Inflammatory macrophage (primary cell): ENCODE data around the gene SPARCL1.
"Not testable (repeated sequence)": the region's sequence is repeated elsewhere in the genome, so short reads cannot be mapped to it uniquely, and the experiment has no call there.

ENCODE experiments used
- DNase-seq, 2 donors: peaks; one replicate each; pipeline ENCODE4 v3.0.0-alpha.2; 2020 to 2022
- total RNA-seq, 18 experiments: gene quantifications; one replicate each; lab custom pipeline; 2026; ENCODE audit warnings: mixed read lengths in 6 of 18, inconsistent platforms in 2 of 18; lab: John Stamatoyannopoulos, UW

SPARCL1 gene, protein sequence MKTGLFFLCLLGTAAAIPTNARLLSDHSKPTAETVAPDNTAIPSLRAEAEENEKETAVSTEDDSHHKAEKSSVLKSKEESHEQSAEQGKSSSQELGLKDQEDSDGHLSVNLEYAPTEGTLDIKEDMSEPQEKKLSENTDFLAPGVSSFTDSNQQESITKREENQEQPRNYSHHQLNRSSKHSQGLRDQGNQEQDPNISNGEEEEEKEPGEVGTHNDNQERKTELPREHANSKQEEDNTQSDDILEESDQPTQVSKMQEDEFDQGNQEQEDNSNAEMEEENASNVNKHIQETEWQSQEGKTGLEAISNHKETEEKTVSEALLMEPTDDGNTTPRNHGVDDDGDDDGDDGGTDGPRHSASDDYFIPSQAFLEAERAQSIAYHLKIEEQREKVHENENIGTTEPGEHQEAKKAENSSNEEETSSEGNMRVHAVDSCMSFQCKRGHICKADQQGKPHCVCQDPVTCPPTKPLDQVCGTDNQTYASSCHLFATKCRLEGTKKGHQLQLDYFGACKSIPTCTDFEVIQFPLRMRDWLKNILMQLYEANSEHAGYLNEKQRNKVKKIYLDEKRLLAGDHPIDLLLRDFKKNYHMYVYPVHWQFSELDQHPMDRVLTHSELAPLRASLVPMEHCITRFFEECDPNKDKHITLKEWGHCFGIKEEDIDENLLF
- total RNA-seq, result 0 to 1.4 (median 0.02) reads per million in 18 experiments

DNA sequence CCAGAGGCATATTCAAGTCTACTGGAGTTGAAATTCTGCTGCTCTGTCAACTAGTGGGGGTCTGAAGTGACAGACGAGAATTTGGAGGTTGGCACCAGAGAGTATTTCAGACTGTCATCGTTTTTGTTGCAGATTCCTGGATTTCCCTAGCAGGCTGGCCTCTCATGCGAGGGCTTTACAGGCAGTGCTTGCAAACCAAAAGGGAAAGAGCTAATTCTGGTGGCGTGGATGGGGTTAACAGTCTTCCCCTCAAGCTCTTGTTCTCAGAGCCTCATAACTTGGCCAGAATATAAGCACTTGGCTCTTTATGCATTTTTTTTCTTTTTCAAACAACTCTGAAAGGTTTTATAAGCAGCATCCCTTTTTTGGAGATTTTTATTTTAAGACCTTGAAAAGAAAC is at the start of gene SPARCL1:
SPARCL1 (minus strand) TSS at position 190 of the 400 bp plus-strand sequence. CDS start 29,802 bp downstream, outside the sequence.
- DNase-seq, result no peak

DNA sequence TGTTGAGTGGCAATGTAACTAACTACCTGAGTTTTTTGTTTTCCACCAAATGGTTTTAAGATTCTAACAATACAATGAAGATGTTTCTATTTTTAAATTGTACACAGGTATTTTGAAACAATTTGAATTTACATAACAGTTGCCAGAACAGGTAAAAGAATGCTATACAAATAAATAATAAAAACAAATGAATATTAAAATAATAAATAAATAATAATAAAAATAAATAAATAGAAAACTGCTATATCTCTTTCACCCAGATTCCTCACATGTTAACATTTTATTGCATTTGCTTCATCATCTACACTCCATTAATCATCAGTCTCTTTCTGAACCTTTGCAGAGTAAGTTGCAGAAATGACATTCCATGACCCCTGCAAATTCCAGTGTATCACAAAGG is 46.8 kb upstream of the SPARCL1 start:
- no peak for DNase-seq

DNA sequence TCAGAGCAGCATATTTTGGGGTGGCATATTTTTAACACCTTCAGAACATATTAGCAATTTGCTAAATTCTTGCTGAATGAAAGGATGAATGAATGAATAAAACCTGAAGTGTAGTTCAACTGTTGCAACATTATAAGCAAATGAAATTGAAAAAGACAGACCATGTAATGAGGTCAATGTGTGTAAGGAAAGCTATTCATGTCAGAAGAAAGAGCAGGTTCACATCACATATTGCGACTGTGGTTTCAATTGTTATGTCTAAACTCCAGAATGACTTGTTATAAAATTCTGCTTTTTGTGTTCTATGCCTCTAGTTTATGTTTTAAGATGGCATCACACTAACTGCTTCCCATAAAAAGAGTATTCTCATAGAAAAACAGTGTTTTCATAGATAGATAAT is 46.2 kb upstream of the SPARCL1 start:
- DNase-seq, result no peak

DNA sequence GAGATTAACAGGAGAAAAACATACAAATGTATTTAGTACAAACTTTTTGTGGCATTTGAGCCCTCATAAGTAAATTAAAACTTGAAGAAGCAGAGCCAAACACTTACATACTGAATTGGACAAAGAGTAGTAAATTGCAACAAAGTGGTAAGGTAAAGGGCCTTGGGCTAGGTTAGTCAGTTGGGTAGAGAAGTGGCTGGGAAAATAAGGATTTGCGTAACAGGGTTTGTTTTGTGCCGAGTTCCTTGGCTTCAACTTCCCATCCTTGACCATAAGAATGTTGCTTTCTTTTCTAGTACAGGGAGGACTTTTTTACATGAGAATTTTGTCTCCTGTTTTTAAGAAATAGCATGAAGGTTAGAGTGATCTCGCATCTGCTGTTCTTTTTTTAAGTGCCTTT is 45.8 kb upstream of the SPARCL1 start:
- DNase-seq, result no peak

DNA sequence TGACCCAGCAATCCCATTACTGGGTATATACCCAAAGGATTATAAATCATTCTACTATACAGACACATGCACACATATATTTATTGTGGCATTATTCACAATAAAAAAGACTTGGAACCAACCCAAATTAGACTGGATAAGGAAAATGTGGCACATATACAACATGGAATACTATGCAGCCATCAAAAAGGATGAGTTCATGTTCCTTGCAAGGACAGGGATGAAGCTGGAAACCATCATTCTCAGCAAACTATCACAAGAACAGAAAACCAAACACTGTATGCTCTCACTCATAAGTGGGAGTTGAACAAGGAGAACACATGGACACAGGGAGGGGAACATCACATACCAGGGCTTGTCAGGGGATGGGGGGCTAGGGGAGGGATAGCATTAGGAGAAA is 45.2 kb upstream of the SPARCL1 start:
- not testable (repeated sequence) for DNase-seq

DNA sequence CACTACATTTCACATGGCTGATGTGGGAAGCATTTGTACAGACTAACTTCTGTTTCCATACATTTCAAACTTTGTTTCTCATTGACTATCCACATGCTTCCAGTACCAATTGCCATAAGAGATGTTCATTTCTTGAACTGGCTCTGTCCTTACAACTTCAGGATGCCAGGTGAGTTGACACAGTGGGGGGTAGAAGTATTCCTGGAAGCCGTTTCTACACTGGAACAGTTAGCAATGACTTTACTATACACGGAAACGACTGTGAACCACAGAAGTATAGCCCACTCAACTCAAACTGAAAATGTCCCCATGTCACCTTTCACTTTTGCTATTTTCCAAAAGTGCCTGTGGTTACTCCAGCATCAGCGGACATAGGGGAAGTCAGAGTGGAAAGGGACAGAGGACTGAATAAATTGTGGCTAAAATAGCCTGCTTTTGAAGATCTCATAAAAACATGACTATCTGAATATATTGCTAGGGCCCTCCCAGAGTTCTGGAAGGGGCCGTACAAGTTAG is 41.2 kb upstream of the SPARCL1 start:
- no peak for DNase-seq

DNA sequence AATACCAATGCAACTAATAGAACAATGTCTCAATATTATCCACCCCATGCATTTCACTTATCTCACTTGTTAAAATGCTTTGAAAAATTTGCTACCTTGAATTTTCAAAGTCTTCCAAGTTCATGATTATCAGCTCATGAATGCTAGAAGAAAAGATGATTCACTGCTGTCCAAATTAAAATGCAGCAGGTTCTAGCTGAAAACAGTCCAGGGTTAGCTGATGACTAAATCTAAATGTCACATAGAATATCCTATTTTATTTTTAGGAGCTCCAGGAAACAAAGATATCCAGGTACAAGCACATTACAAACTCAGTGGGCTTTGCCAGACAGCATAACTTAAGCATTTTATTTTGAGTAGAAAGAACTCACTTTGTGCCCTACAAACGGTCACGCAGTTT is 38.0 kb upstream of the SPARCL1 start:
- no peak for DNase-seq

DNA sequence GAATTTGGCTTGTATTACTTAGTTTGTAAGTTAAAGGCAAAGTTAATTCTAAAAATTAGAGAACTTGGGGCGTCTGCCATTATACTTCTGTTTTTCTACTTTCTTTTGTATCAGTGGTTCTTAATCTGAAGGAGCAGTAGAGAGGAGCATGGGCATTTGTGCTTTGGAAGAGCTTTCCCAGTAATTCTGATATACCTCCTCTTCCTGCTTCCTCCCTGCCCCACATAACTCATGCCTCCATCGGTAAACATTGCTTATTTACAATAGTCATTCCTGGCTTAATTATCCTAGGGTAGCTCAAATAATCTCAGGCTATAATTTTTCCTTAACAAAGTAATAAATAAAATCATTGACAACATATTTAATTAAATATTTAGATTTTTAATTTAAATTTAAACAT is 37.1 kb upstream of the SPARCL1 start:
- no peak for DNase-seq

DNA sequence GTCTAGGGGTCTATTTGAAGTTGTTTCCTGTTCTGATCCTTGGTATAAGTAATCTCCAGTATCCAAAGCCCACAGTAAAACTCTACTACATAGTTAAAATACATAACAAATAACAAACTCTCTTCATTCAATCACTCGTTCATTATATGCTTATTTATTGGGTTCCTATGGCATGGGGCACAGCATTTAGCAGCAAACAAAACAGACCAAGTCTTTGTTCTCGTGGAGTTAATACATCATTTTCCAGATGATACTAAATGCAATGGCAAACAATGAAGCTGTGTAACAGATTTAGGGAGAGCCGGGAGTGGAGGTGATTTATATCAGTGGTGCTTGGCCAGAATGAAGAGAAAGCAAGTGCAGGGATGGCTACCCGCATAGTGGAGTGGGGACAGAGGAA is 36.6 kb upstream of the SPARCL1 start:
- DNase-seq, result no peak

DNA sequence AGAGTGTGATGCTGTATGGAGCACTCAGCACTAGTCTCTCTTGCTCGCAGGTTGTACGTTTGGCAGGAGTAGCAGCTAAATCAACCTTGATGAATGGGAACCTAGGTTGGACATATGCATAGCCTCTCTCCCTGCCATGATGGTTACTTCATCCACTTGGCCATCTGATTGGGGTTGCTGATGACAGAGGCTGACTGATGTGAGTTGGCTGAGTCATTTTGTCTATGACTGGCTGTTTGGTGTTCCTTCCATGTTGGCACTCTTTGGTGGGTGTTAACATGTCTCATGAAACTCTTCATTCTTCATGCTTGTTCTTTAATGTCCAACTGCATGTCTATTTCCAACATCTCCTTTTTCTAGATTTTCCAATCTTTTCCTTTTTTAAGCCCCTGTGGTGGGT is 31.6 kb upstream of the SPARCL1 start:
- DNase-seq, result no peak

DNA sequence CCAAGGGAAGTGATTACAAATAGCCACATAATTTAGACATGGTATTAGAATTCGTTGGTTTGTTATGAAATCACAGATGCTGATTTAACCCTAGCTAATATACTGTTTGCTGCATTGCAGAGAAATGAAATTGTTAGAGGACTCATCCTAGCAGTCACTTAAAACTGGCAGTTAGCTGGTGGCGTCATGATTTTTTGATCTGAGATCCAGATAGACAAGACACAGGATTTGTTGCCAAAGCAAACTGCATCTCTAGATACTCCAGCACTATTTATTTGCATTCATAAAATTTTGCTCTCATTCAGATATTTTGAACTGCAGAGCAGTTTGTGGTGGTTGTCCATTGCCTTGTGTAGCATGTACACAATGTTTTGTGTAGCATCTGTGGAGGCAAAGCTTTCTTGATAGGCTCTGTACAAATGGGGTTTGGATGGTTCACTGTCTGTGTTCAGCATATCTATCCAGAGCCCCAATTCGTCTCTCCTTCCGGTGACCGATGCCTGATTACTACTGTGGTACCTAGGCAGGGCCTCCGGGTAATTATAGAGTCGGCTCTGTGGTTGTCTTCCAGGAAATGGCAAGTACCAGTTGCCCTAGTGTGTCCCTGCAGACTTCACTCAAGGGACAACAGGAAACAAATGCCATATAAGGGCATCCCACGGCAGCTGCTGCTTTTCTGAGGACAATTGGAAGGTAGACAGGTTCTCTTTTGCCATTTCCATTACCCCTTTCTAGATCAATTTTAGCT is 30.1 kb upstream of the SPARCL1 start:
- DNase-seq, result no peak

DNA sequence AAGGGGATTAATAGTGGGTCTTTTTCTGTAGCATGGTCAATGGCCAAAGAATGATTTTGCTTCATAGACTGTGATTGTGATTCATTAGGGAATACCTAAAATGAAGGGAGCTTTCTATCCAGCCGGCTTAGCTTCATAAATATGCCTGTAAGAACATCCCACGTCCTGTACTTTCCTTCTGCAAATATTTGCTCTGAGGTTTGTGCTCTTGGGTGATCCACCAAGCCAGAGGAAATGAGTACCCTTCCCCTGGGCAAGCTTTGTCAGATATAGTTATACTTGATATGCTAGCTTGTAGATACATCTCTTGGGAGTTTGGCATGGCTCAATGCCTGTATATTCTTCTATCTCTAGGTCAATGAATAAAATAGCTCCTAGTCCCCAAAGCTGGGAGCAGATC is 28.2 kb upstream of the SPARCL1 start:
- DNase-seq, result no peak

DNA sequence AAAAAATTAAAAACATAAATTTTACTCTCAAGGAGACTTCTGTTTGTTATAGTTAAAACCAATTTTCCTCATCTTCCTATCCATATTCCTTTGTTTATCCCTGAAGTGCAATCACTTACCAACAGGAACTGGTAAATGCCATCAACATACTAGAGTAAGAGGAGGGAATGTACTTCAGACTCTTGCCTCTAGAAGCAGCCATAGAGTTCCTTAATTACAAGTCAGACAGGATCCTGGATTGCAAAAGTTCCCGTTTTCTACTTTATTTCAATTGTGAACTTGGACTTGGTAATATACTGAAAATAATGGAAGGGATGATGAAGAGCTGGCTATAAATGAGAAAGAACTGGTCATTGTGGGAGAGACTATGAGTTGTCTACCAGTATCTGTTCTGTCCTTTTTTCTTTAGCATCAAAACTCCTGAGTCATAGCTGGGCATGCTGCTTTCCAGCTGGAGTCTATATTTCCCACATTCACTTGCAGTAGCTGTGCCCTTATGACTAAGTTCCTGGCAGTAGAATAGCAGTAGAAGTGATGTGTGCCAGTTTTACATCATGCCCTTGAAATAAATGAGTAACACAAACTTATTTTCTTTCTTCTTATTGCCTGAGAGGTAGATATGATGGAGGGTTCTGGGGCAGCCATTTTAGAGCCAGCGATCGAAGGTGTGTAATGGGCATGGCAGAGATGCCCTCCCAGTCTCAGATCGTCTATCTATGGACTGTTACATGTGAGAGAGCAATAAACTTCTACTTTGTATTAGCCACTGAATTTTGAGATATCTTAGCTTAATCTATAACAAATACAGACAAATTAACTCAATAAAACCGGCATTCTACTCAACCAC is 26.8 kb upstream of the SPARCL1 start:
- peak; percentile 25 to 43 for DNase-seq

DNA sequence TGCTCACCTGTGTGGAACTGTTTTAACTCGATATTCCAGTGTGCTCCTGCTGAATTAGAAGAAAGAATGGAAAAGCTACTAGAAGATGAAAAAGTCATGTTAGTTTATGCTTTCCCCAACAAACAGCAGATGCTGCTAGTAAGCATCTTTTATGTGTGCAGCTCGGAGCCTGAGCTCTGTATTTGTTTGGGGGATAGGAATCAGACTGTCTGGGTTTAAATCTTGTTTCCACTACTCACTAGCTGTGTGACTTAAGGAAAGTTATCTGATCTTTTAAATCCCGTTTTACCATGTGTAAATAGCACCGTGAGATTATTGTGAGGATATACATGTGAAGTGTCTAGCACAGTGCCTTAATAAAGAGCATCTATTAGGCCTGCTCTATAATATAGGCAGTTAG is 24.0 kb upstream of the SPARCL1 start:
- DNase-seq, result no peak

DNA sequence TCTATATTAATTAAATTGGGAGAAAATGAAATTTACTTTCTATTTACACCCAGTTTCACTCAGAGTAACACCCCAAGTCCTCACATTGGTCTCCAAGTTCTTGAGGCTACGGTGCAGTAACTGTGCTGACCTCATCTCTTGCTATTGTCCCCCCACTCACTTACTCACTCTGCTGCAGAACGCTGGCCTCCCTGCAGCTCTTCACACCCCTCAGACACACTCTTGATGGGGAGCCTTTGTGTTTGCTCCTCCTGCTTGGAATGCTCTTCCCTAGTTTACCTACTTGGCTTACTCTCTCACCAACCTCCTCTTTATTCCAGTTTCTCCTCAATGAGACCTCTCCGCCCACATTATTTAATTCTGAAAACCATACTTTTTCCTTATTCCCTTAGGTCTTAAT is 22.2 kb upstream of the SPARCL1 start:
- DNase-seq, result no peak

DNA sequence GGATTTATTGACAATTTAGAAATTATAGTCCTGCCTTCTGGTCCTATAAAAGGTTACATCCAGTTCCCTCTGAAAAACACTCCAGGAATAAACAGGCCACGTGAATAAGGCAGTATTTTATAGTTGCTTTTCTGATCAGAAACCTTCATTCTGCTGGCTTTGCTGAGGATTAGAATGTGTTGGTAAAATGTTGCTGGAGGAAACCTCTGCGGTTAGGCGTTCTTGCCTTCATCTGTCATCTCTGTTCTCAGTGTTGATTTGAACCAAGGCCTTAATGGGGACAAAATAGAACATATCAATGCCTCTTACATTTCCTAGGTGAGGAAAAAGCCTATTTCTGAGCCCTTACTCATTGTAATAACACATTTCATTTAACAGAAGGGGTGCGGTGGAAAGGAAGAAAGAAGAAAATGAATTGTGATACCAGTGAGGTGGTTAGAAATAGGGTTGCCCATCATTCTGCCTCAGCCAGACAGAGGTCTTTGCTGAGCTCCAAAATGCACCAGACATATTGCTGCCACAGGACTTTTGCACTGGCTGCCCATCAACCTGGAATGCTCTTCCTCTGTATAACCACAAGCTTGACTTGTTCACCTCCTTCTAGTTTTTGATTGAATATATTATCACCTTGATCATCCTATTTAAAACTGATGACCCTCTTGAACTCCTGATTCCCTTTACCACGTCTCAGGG is 18.0 kb upstream of the SPARCL1 start:
- DNase-seq, result no peak

DNA sequence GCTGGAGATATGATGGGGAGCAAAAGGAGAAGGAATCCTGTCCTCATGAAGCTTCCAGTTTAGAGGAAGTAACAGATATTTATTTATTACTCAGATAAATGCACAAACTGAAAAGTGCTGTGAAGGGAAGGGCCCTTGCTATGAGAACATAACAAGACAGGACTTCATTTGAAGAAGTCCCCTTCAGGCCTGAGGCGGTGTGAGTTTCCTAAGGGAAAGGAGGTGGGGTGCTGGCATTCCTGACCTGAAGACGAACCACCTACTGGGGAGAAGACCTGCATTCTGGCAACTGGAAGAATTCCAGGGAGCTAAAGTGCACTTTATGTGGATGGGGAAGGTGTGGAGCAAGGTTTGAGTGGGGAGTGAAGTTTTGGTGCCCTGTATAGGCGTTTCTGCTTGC is 15.9 kb upstream of the SPARCL1 start:
- no peak for DNase-seq

DNA sequence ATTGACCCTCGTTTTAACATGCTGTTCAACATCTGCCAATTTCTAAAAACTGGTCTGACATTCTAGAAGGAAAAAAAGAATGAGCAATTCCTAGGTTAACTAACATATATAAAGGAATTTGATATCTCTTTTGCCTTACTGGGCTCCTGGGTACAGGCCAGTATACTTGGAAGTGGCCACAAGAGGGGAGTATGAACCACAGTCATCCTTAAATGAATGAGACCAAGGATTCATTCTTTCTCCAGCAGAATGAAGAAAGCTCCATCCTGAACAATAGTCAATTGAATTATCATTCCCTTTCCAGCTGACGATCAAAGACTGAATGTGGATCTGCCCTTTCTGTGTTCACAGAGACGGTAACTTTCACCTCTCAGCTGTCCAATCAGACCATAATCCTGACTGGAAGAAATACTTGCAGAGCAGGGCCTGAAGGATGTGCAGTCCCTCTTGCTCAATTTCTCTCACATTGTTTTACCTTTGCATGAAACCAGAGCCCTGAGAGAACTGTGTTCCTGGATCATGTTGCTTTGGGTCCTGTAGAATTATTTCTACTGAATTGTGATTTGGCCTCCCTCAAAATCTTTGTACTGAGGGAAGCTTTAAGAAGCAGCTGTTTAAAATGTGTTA is 14.8 kb upstream of the SPARCL1 start:
- peak in 1 of 2 donors; percentile 6 for DNase-seq

DNA sequence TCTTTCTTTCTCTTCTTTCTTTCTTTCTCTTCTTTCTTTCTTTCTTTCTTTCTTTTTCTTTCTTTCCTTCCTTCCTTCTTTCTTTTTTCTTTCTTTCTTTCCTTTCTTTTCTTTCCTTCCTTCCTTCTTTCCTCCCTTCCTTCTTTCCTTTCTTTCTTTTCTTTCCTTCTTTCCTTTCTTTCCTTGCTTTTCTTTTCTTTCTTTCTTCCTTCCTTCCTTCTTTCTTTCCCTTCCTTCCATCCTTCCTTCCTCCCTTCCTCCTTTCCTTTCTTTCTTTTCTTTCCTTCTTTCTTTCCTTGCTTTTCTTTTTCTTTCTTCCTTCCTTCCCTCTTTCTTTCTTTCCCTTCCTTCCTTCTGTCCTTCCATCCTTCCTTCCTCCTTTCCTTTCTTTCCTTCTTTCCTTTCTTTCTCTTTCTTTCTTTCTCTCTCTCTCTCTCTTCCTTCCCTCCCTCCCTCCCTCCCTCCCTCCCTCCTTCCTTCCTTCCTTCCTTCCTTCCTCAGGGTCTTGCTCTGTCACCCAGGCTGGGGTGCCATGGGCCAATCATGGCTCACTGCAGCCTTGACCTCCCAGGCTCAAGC is 13.6 kb upstream of the SPARCL1 start:
- DNase-seq, result no peak

DNA sequence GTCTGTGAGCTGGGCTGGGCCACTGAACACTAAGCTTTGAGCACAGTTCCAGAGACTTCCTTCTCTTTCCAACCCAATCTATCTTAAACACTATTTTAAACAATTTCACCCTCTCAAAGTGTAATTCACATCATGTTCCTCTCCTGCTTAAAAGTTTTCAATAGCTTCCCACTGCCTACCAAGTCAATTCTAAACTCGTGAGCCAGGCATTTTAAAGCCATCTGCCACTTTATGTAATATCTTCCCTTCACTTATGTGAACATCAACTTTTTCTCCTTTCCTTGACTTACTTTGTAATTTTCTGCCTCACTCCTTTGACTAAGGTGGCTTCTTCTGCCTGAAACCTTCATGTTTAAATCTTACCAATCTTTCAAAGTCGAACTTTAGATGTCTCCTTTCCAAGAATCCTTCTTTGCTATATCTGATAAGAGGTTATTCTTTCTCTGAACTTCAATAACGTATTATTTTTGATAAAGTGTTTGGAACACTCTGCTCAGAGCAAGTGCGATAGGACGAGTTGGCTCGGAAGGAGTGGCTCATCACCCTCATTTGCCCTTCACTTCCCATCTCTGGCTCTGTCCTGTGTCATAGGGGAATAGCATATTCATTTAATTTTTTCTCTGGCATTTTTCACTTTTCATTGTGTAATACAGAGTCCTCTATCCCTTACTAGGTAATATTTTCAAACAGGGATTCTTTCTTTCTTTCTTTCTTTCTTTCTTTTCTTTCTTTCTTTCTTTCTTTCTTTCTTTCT is 13.0 kb upstream of the SPARCL1 start:
- no peak for DNase-seq
